Endothelial cell of umbilical vein (primary cell): ENCODE measurements around the gene LRCH1. TPM values are rescaled to one million over a fixed set of nuclear protein-coding genes. Genes with fewer than 3 reads are reported as not detected.

Source experiments
- BruUV-seq: library from RNA; stranded (reverse); fragments of 400-500 nt; replicated peaks from 2 replicates; lab custom pipeline; 2021; lab: Mats Ljungman, UMichigan
- CTCF ChIA-PET: fragments of 300-600, 350-600 bp; sonication (Branson Sonifier 250); formaldehyde crosslinking; loops from one replicate; lab custom pipeline; 2021; ENCODE audit warnings: antibody characterized with exemption, inconsistent platforms; lab: Charles Lee
- POLR2A ChIA-PET: fragments of 300-600, 350-600 bp; sonication (Branson Sonifier 250); formaldehyde crosslinking; loops from one replicate; lab custom pipeline; 2021; ENCODE audit warnings: antibody characterized with exemption, inconsistent platforms; lab: Charles Lee
- DNase-seq: peaks from one replicate; pipeline ENCODE4 v3.0.0-alpha.2; 2011; ENCODE audit warnings: low read depth, low spot score
- FAIRE-seq: peaks from 2 replicates; lab custom pipeline; 2011; peaks lifted over from hg19 to GRCh38; lab: Jason Lieb, UNC
- H2AFZ ChIP-seq: 2 replicates; pipeline ENCODE4 v1.6.0; 2012; ENCODE audit warnings: low read depth, low read length, control low read depth, inconsistent platforms
- H3K27ac ChIP-seq: 2 replicates; pipeline ENCODE4 v1.5.1; 2011; ENCODE audit warnings: low read depth, mild to moderate bottlenecking, control low read depth, low read length, moderate library complexity; ENCODE audit not compliant: insufficient read depth
- H3K27me3 ChIP-seq, 2 experiments: 2 replicates each; pipeline versions ENCODE4 v1.6.0 to v1.6.1; 2011; ENCODE audit warnings: low read length in 2 of 2, mixed read lengths in 1 of 2; ENCODE audit not compliant: control insufficient read depth in 2 of 2, insufficient read depth in 2 of 2
- H3K36me3 ChIP-seq, 2 experiments: 2 replicates in 1 of 2; 3 replicates in 1 of 2; pipeline ENCODE4 v1.5.1; 2011; ENCODE audit warnings: low read length in 2 of 2, mild to moderate bottlenecking in 1 of 2, moderate library complexity in 1 of 2; ENCODE audit not compliant: control insufficient read depth in 2 of 2, insufficient read depth in 2 of 2; ENCODE audit errors: extremely low read depth in 1 of 2
- H3K4me1 ChIP-seq: 3 replicates; pipeline ENCODE4 v1.5.1; 2011; ENCODE audit warnings: mild to moderate bottlenecking, low read length; ENCODE audit not compliant: control insufficient read depth, insufficient read depth; ENCODE audit errors: extremely low read depth
- H3K4me2 ChIP-seq: 2 replicates; pipeline ENCODE4 v1.6.1; 2011; ENCODE audit warnings: low read length, control low read depth, mixed read lengths; ENCODE audit not compliant: insufficient read depth
- H3K4me3 ChIP-seq, 3 experiments: fragments of 200-600 bp in 1 of 3; sonication (generic), shearing (Covaris generic) in 1 of 3; replicated peaks in 1 of 3; 2 replicates each; pipeline ENCODE4 v1.5.1; 2011 to 2016; ENCODE audit warnings: control low read depth in 3 of 3, low read length in 3 of 3, mild to moderate bottlenecking in 2 of 3, inconsistent platforms in 1 of 3, low read depth in 1 of 3, moderate library complexity in 1 of 3; ENCODE audit not compliant: insufficient read depth in 1 of 3
- H3K79me2 ChIP-seq: 2 replicates; pipeline ENCODE4 v1.6.0; 2012; ENCODE audit warnings: low read length, inconsistent platforms; ENCODE audit not compliant: control insufficient read depth, insufficient read depth
- H3K9ac ChIP-seq: replicated peaks from 2 replicates; pipeline ENCODE3; 2011; ENCODE audit warnings: low read length, control low read depth; ENCODE audit not compliant: insufficient read depth; ENCODE audit errors: extremely low read depth
- H3K9me1 ChIP-seq: replicated peaks from 3 replicates; pipeline ENCODE4 v1.6.0; 2011; ENCODE audit warnings: mild to moderate bottlenecking, low read length; ENCODE audit not compliant: control insufficient read depth, insufficient read depth; ENCODE audit errors: extremely low read depth
- H3K9me3 ChIP-seq: replicated peaks from 2 replicates; pipeline ENCODE4 v1.5.1; 2012; ENCODE audit warnings: low read length, inconsistent platforms; ENCODE audit not compliant: control insufficient read depth, insufficient read depth
- H4K20me1 ChIP-seq: replicated peaks from 2 replicates; pipeline ENCODE3; 2011; ENCODE audit warnings: mild to moderate bottlenecking, low read length; ENCODE audit not compliant: control insufficient read depth, insufficient read depth; ENCODE audit errors: extremely low read depth
- CTCF ChIP-seq, 2 donors: IDR thresholded peaks; 1 replicate in 1 of 2; 2 replicates in 1 of 2; pipeline ENCODE4 v1.5.1; 2011; ENCODE audit warnings: low read length in 2 of 2, mild to moderate bottlenecking in 2 of 2, moderate library complexity in 2 of 2, control low read depth in 1 of 2, inconsistent platforms in 1 of 2, low read depth in 1 of 2; ENCODE audit not compliant: insufficient read depth in 1 of 2; ENCODE audit errors: extremely low read depth in 1 of 2
- EZH2 ChIP-seq: IDR thresholded peaks from 2 replicates; pipeline ENCODE4 v1.6.1; 2012; ENCODE audit warnings: borderline replicate concordance, low read depth, mild to moderate bottlenecking, moderate library complexity, low read length, inconsistent platforms; ENCODE audit not compliant: severe bottlenecking
- FOS ChIP-seq: IDR thresholded peaks from 2 replicates; pipeline ENCODE4 v1.6.1; 2011; ENCODE audit warnings: mild to moderate bottlenecking, low read length, moderate library complexity, borderline replicate concordance; ENCODE audit not compliant: insufficient read depth
- GATA2 ChIP-seq: IDR thresholded peaks from 2 replicates; pipeline ENCODE4 v1.7.0; 2011; ENCODE audit warnings: low read depth, mild to moderate bottlenecking, moderate library complexity, mixed read lengths, low read length; ENCODE audit not compliant: insufficient read length, insufficient read depth
- MAX ChIP-seq: IDR thresholded peaks from 2 replicates; pipeline ENCODE4 v1.6.1; 2011; ENCODE audit not compliant: insufficient read depth, insufficient read length
- dilution Hi-C: fragments of 300-500 bp; cut with MboI; formaldehyde crosslinking; loops from one replicate; pipeline ENCODE4 v1.15.0; 2019; ENCODE audit warnings: low sequenced_read_pairs; ENCODE audit not compliant: extremely low pct_ligation_motif_present
- intact Hi-C: fragments of 100-400 bp; cut with micrococcal nuclease; formaldehyde crosslinking; loops from one replicate; pipeline ENCODE4 v1.10.0; 2022
- polyA plus RNA-seq, 4 experiments: library from polyadenylated mRNA; depleted of rRNA in 3 of 4; stranded (reverse) in 3 of 4; unstranded in 1 of 4; fragments of >200 nt; gene quantifications; 2 replicates each; pipeline versions ENCODE4 v1.2.1 to v1.2.3, GENCODE V29; 2011 to 2012; ENCODE audit warnings: missing spikeins in 1 of 4
- total RNA-seq: library from RNA; stranded (reverse); gene quantifications from 2 replicates; pipeline ENCODE4 v1.2.3, GENCODE V29; 2021

The LRCH1 gene
- total and polyA plus RNA-seq, 2 donors (not counting 3 experiments of a cell fraction or from before 2014, with no cell fraction given): 5.4 to 16.5 TPM

GRCh38 chr13:46552303-46552682, 677 bp upstream of the LRCH1 start:
- no peaks in the 10 kb centered on the region for H4K20me1 ChIP-seq
- DNase-seq (no peak), FAIRE-seq (no peak)
- H3K79me2 ChIP-seq: peaks cover 21% of the 10 kb centered on the region
- TF ChIP-seq FOS: no peak
- peak overlapping the region; percentile 65 for H3K27ac ChIP-seq
- peak overlapping the region; percentile 82 for H3K9ac ChIP-seq
- peaks cover 25% of the 10 kb centered on the region for H3K4me1 ChIP-seq
- CTCF ChIA-PET: interaction anchor here (0.7 to 6.2 kb wide), 35 partner anchors 9 to 341 kb away, joined by 3 to 204 read pairs (median 5); no protein-coding TSS in a partner anchor
- dilution Hi-C loops (no loop called here), intact Hi-C loops (no loop called here)
- POLR2A ChIA-PET: no interaction called here
- no peaks in the 10 kb centered on the region for H3K9me3 ChIP-seq
- no peaks in the 10 kb centered on the region for H3K36me3 ChIP-seq
- peak overlapping the region; percentile 63 to 92 (median 87) for H3K4me3 ChIP-seq
- peaks cover 0 to 1% of the 10 kb centered on the region in 2 experiments for H3K27me3 ChIP-seq
- peak overlapping the region; percentile 93 for H2AFZ ChIP-seq
- H3K4me2 ChIP-seq: peak overlapping the region; percentile 90
- no peaks in the 10 kb centered on the region for H3K9me1 ChIP-seq
- no TSS peak for BruUV-seq

GRCh38 chr13:46553521-46553885, 533 bp downstream of the LRCH1 start:
- no peaks in the 10 kb centered on the region for H3K36me3 ChIP-seq
- H3K4me2 ChIP-seq: peak overlapping the region; percentile 69
- peak overlapping the region; percentile 57 for H3K27ac ChIP-seq
- no peaks in the 10 kb centered on the region for H4K20me1 ChIP-seq
- H3K4me3 ChIP-seq: peak overlapping the region; percentile 72 to 92 (median 87)
- TF ChIP-seq CTCF (IDR thresholded peaks at IDR 0.05; ENCODE audit: extremely low read depth in 1 of 2, insufficient read depth in 1 of 2, low read depth in 1 of 2, low read length in 2 of 2) (no peak), MAX (no peak), FOS (no peak), GATA2 (no peak), EZH2 (no peak)
- no peak for FAIRE-seq
- BruUV-seq: no TSS peak
- peaks cover 25% of the 10 kb centered on the region for H3K4me1 ChIP-seq
- peak overlapping the region; percentile 66 for H2AFZ ChIP-seq
- intact Hi-C loops: loop anchor here (1.0 kb wide), 1 partner anchor 110 kb away; no protein-coding TSS in a partner anchor
- H3K27me3 ChIP-seq: no peaks in the 10 kb centered on the region
- dilution Hi-C loops: no loop called here
- CTCF ChIA-PET: interaction anchor here (1.0 to 6.2 kb wide), 5 partner anchors 8 to 169 kb away, joined by 4 to 204 read pairs (median 10); no protein-coding TSS in a partner anchor
- H3K9me1 ChIP-seq: no peaks in the 10 kb centered on the region
- DNase-seq: no peak
- no peaks in the 10 kb centered on the region for H3K9me3 ChIP-seq
- H3K9ac ChIP-seq: peak overlapping the region; percentile 88
- H3K79me2 ChIP-seq: peaks cover 28% of the 10 kb centered on the region
- POLR2A ChIA-PET: no interaction called here
